ENCODE data around the gene ERV3-1. TPM values are rescaled to one million over a fixed set of nuclear protein-coding genes. Genes with fewer than 3 reads are reported as not detected.
"Not testable (repeated sequence)": the region's sequence is repeated elsewhere in the genome, so short reads cannot be mapped to it uniquely, and the experiment has no call there.

Gene ERV3-1
- total and polyA plus RNA-seq, 2 donors (not counting 3 experiments of a cell fraction or from before 2014, with no cell fraction given): 28.4 to 29.6 TPM

- DNase-seq (ENCODE audit: low read depth, low spot score); H3K4me3 ChIP-seq (replicated peaks in 1 of 3; ENCODE audit: insufficient read depth in 1 of 3, low read depth in 1 of 3, low read length in 3 of 3); H3K4me1 ChIP-seq (ENCODE audit: control insufficient read depth, extremely low read depth, insufficient read depth, low read length); BruUV-seq (replicated peaks); POLR2A ChIA-PET; H3K27ac ChIP-seq (ENCODE audit: insufficient read depth, low read depth, low read length); H3K9ac ChIP-seq (replicated peaks; ENCODE audit: extremely low read depth, insufficient read depth, low read length); H4K20me1 ChIP-seq (replicated peaks; ENCODE audit: control insufficient read depth, extremely low read depth, insufficient read depth, low read length); intact Hi-C loops (cut with micrococcal nuclease); CTCF ChIA-PET; FAIRE-seq; H2AFZ ChIP-seq (ENCODE audit: low read depth, low read length); H3K9me3 ChIP-seq (replicated peaks; ENCODE audit: control insufficient read depth, insufficient read depth, low read length); H3K27me3 ChIP-seq (ENCODE audit: control insufficient read depth in 2 of 2, insufficient read depth in 2 of 2, low read length in 2 of 2); H3K79me2 ChIP-seq (ENCODE audit: control insufficient read depth, insufficient read depth, low read length); H3K4me2 ChIP-seq (ENCODE audit: insufficient read depth, low read length); H3K9me1 ChIP-seq (replicated peaks; ENCODE audit: control insufficient read depth, extremely low read depth, insufficient read depth, low read length); H3K36me3 ChIP-seq (ENCODE audit: control insufficient read depth in 2 of 2, extremely low read depth in 1 of 2, insufficient read depth in 2 of 2, low read length in 2 of 2); dilution Hi-C loops (cut with MboI; ENCODE audit: extremely low pct_ligation_motif_present, low sequenced_read_pairs): not testable (repeated sequence)
Observed at GRCh38 chr7:65020978-65021377, 14.5 kb upstream of the ERV3-1 start.

GRCh38 chr7:65009881-65010280 is 3.4 kb upstream of the ERV3-1 start:
- BruUV-seq (replicated peaks); dilution Hi-C loops (cut with MboI; ENCODE audit: extremely low pct_ligation_motif_present, low sequenced_read_pairs); H3K4me2 ChIP-seq (ENCODE audit: insufficient read depth, low read length); CTCF ChIA-PET; H2AFZ ChIP-seq (ENCODE audit: low read depth, low read length); H3K4me3 ChIP-seq (replicated peaks in 1 of 3; ENCODE audit: insufficient read depth in 1 of 3, low read depth in 1 of 3, low read length in 3 of 3); H3K9ac ChIP-seq (replicated peaks; ENCODE audit: extremely low read depth, insufficient read depth, low read length); H3K27me3 ChIP-seq (ENCODE audit: control insufficient read depth in 2 of 2, insufficient read depth in 2 of 2, low read length in 2 of 2); H3K9me1 ChIP-seq (replicated peaks; ENCODE audit: control insufficient read depth, extremely low read depth, insufficient read depth, low read length); H3K9me3 ChIP-seq (replicated peaks; ENCODE audit: control insufficient read depth, insufficient read depth, low read length); POLR2A ChIA-PET; H3K36me3 ChIP-seq (ENCODE audit: control insufficient read depth in 2 of 2, extremely low read depth in 1 of 2, insufficient read depth in 2 of 2, low read length in 2 of 2); FAIRE-seq; H4K20me1 ChIP-seq (replicated peaks; ENCODE audit: control insufficient read depth, extremely low read depth, insufficient read depth, low read length); H3K27ac ChIP-seq (ENCODE audit: insufficient read depth, low read depth, low read length); DNase-seq (ENCODE audit: low read depth, low spot score): not testable (repeated sequence)
- H3K79me2 ChIP-seq (ENCODE audit: control insufficient read depth, insufficient read depth, low read length): peaks cover 15% of the 10 kb centered on the region
- intact Hi-C loops (cut with micrococcal nuclease): loop anchor here (10.0 kb wide), 1 partner anchor 105 kb away; the partner anchor contains the start of gene ZNF273
- peaks cover 13% of the 10 kb centered on the region for H3K4me1 ChIP-seq (ENCODE audit: control insufficient read depth, extremely low read depth, insufficient read depth, low read length)

GRCh38 chr7:65009394-65009793 is 2.9 kb upstream of the ERV3-1 start:
- H3K4me2 ChIP-seq (ENCODE audit: insufficient read depth, low read length); H3K9me3 ChIP-seq (replicated peaks; ENCODE audit: control insufficient read depth, insufficient read depth, low read length); FAIRE-seq; H3K27me3 ChIP-seq (ENCODE audit: control insufficient read depth in 2 of 2, insufficient read depth in 2 of 2, low read length in 2 of 2); POLR2A ChIA-PET; H3K9ac ChIP-seq (replicated peaks; ENCODE audit: extremely low read depth, insufficient read depth, low read length); DNase-seq (ENCODE audit: low read depth, low spot score); H3K4me3 ChIP-seq (replicated peaks in 1 of 3; ENCODE audit: insufficient read depth in 1 of 3, low read depth in 1 of 3, low read length in 3 of 3); H3K9me1 ChIP-seq (replicated peaks; ENCODE audit: control insufficient read depth, extremely low read depth, insufficient read depth, low read length); H2AFZ ChIP-seq (ENCODE audit: low read depth, low read length); H4K20me1 ChIP-seq (replicated peaks; ENCODE audit: control insufficient read depth, extremely low read depth, insufficient read depth, low read length); dilution Hi-C loops (cut with MboI; ENCODE audit: extremely low pct_ligation_motif_present, low sequenced_read_pairs); CTCF ChIA-PET; BruUV-seq (replicated peaks); H3K36me3 ChIP-seq (ENCODE audit: control insufficient read depth in 2 of 2, extremely low read depth in 1 of 2, insufficient read depth in 2 of 2, low read length in 2 of 2); H3K27ac ChIP-seq (ENCODE audit: insufficient read depth, low read depth, low read length): not testable (repeated sequence)
- Histone ChIP-seq H3K4me1 (ENCODE audit: control insufficient read depth, extremely low read depth, insufficient read depth, low read length) (peaks cover 15% of the 10 kb centered on the region), H3K79me2 (ENCODE audit: control insufficient read depth, insufficient read depth, low read length) (peaks cover 20% of the 10 kb centered on the region)
- intact Hi-C loops (cut with micrococcal nuclease): loop anchor here (10.0 kb wide), 1 partner anchor 105 kb away; the partner anchor contains the start of gene ZNF273

- H3K4me3 ChIP-seq (replicated peaks in 1 of 3; ENCODE audit: insufficient read depth in 1 of 3, low read depth in 1 of 3, low read length in 3 of 3): not testable (repeated sequence)
- intact Hi-C loops (cut with micrococcal nuclease): loop anchor here (10.0 kb wide), 1 partner anchor 102 kb away; the partner anchor contains the start of gene ZNF273
- CTCF ChIA-PET: interaction anchor here (1.4 kb wide), 1 partner anchor 300 kb away, joined by 3 read pairs; no protein-coding TSS in a partner anchor
Observed at GRCh38 chr7:65007036-65007435, 549 bp upstream of the ERV3-1 start.

More at GRCh38 chr7:65007036-65007435, 549 bp upstream of the ERV3-1 start:
- H3K27ac ChIP-seq (ENCODE audit: insufficient read depth, low read depth, low read length); BruUV-seq (replicated peaks); H3K36me3 ChIP-seq (ENCODE audit: control insufficient read depth in 2 of 2, extremely low read depth in 1 of 2, insufficient read depth in 2 of 2, low read length in 2 of 2); dilution Hi-C loops (cut with MboI; ENCODE audit: extremely low pct_ligation_motif_present, low sequenced_read_pairs); H3K9me3 ChIP-seq (replicated peaks; ENCODE audit: control insufficient read depth, insufficient read depth, low read length); DNase-seq (ENCODE audit: low read depth, low spot score); H4K20me1 ChIP-seq (replicated peaks; ENCODE audit: control insufficient read depth, extremely low read depth, insufficient read depth, low read length); FAIRE-seq; H3K9me1 ChIP-seq (replicated peaks; ENCODE audit: control insufficient read depth, extremely low read depth, insufficient read depth, low read length); H3K9ac ChIP-seq (replicated peaks; ENCODE audit: extremely low read depth, insufficient read depth, low read length); H3K27me3 ChIP-seq (ENCODE audit: control insufficient read depth in 2 of 2, insufficient read depth in 2 of 2, low read length in 2 of 2): not testable (repeated sequence)
- POLR2A ChIA-PET: interaction anchor here (0.6 to 1.5 kb wide), 3 partner anchors 31 to 103 kb away, joined by 3 to 5 read pairs (median 4); no protein-coding TSS in a partner anchor
- Histone ChIP-seq H3K4me1 (ENCODE audit: control insufficient read depth, extremely low read depth, insufficient read depth, low read length) (peaks cover 15% of the 10 kb centered on the region), H3K79me2 (ENCODE audit: control insufficient read depth, insufficient read depth, low read length) (peaks cover 33% of the 10 kb centered on the region), H2AFZ (ENCODE audit: low read depth, low read length) (peak overlapping the region; percentile 91), H3K4me2 (ENCODE audit: insufficient read depth, low read length) (peak overlapping the region; percentile 65)
